ENCODE measurements around the gene STT3A. TPM values are rescaled to one million over a fixed set of nuclear protein-coding genes. Genes with fewer than 3 reads are reported as not detected.

STT3A gene
- polyA plus RNA-seq, 1 donor from 2014 or later: 54.3 TPM

GRCh38 chr11:125569915-125570621 lies 22.6 kb upstream of the STT3A start:
- no peaks in the 10 kb centered on the region for H3K9me2 ChIP-seq (ENCODE audit: insufficient read depth, low read length)
- H3K4me2 ChIP-seq (ENCODE audit: low read length): peak overlapping the region; percentile 96
- TF ChIP-seq TAF1 (IDR thresholded peaks at IDR 0.05; ENCODE audit: low read depth) (no peak), EZH2 (IDR thresholded peaks at IDR 0.05; ENCODE audit: borderline replicate concordance, insufficient read depth, low read length, poor library complexity, severe bottlenecking) (no peak), RAD21 (conservative IDR thresholded peaks at IDR 0.05) (no peak), POLR2AphosphoS5 (IDR thresholded peaks at IDR 0.05) (no peak), SMC3 (conservative IDR thresholded peaks at IDR 0.05; ENCODE audit: poor library complexity) (no peak), CTCF (IDR thresholded peaks at IDR 0.05; ENCODE audit: poor library complexity, severe bottlenecking) (no peak), MXI1 (conservative IDR thresholded peaks at IDR 0.05; ENCODE audit: poor library complexity, severe bottlenecking) (no peak), EP300 (conservative IDR thresholded peaks at IDR 0.05; ENCODE audit: poor library complexity, severe bottlenecking) (no peak)
- TF ChIP-seq, protein P1, sequence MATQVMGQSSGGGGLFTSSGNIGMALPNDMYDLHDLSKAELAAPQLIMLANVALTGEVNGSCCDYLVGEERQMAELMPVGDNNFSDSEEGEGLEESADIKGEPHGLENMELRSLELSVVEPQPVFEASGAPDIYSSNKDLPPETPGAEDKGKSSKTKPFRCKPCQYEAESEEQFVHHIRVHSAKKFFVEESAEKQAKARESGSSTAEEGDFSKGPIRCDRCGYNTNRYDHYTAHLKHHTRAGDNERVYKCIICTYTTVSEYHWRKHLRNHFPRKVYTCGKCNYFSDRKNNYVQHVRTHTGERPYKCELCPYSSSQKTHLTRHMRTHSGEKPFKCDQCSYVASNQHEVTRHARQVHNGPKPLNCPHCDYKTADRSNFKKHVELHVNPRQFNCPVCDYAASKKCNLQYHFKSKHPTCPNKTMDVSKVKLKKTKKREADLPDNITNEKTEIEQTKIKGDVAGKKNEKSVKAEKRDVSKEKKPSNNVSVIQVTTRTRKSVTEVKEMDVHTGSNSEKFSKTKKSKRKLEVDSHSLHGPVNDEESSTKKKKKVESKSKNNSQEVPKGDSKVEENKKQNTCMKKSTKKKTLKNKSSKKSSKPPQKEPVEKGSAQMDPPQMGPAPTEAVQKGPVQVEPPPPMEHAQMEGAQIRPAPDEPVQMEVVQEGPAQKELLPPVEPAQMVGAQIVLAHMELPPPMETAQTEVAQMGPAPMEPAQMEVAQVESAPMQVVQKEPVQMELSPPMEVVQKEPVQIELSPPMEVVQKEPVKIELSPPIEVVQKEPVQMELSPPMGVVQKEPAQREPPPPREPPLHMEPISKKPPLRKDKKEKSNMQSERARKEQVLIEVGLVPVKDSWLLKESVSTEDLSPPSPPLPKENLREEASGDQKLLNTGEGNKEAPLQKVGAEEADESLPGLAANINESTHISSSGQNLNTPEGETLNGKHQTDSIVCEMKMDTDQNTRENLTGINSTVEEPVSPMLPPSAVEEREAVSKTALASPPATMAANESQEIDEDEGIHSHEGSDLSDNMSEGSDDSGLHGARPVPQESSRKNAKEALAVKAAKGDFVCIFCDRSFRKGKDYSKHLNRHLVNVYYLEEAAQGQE (IDR thresholded peaks at IDR 0.05; ENCODE audit: borderline replicate concordance): no peak
- no peaks in the 10 kb centered on the region for H3K36me3 ChIP-seq (ENCODE audit: insufficient read depth, low read length)
- H3K4me3 ChIP-seq (ENCODE audit: low read length): peak overlapping the region; percentile 100
- H3K9me3 ChIP-seq (ENCODE audit: low read length): no peaks in the 10 kb centered on the region
- peaks cover 25% of the 10 kb centered on the region for H3K79me2 ChIP-seq (replicated peaks; ENCODE audit: insufficient read depth, low read length)
- peak overlapping the region; percentile 61 for H3K27ac ChIP-seq (ENCODE audit: low read length)
- no peaks in the 10 kb centered on the region for H3F3A ChIP-seq (ENCODE audit: insufficient read depth, low read length, poor library complexity, severe bottlenecking)
- no peaks in the 10 kb centered on the region for H4K20me1 ChIP-seq (ENCODE audit: insufficient read depth)
- peak overlapping the region; percentile 83 for H3K9ac ChIP-seq (ENCODE audit: low read length)
- peak overlapping the region; percentile 80 for H2AFZ ChIP-seq (ENCODE audit: low read depth, low read length)
- no peaks in the 10 kb centered on the region for H3K27me3 ChIP-seq (ENCODE audit: insufficient read depth, low read depth, low read length)

- no peak overlapping the region for H3K9ac ChIP-seq (ENCODE audit: low read length)
- H3K79me2 ChIP-seq (replicated peaks; ENCODE audit: insufficient read depth, low read length): peaks cover 25% of the 10 kb centered on the region
- no peak for TF ChIP-seq SMC3 (conservative IDR thresholded peaks at IDR 0.05; ENCODE audit: poor library complexity)
- no peak for TF ChIP-seq TAF1 (IDR thresholded peaks at IDR 0.05; ENCODE audit: low read depth)
- TF ChIP-seq, protein P1 (IDR thresholded peaks at IDR 0.05; ENCODE audit: borderline replicate concordance): no peak
- TF ChIP-seq MXI1 (conservative IDR thresholded peaks at IDR 0.05; ENCODE audit: poor library complexity, severe bottlenecking): no peak
- no peak for TF ChIP-seq POLR2AphosphoS5 (IDR thresholded peaks at IDR 0.05)
- no peak for TF ChIP-seq EZH2 (IDR thresholded peaks at IDR 0.05; ENCODE audit: borderline replicate concordance, insufficient read depth, low read length, poor library complexity, severe bottlenecking)
- no peak for TF ChIP-seq CTCF (IDR thresholded peaks at IDR 0.05; ENCODE audit: poor library complexity, severe bottlenecking)
- TF ChIP-seq EP300 (conservative IDR thresholded peaks at IDR 0.05; ENCODE audit: poor library complexity, severe bottlenecking): no peak
- TF ChIP-seq RAD21 (conservative IDR thresholded peaks at IDR 0.05): no peak
- no peak overlapping the region for H2AFZ ChIP-seq (ENCODE audit: low read depth, low read length)
- H3F3A ChIP-seq (ENCODE audit: insufficient read depth, low read length, poor library complexity, severe bottlenecking): no peaks in the 10 kb centered on the region
- H3K4me2 ChIP-seq (ENCODE audit: low read length): peak overlapping the region; percentile 96
- H4K20me1 ChIP-seq (ENCODE audit: insufficient read depth): no peaks in the 10 kb centered on the region
- H3K27ac ChIP-seq (ENCODE audit: low read length): no peak overlapping the region
- no peaks in the 10 kb centered on the region for H3K27me3 ChIP-seq (ENCODE audit: insufficient read depth, low read depth, low read length)
- H3K9me2 ChIP-seq (ENCODE audit: insufficient read depth, low read length): no peaks in the 10 kb centered on the region
- peak overlapping the region; percentile 100 for H3K4me3 ChIP-seq (ENCODE audit: low read length)
- no peaks in the 10 kb centered on the region for H3K9me3 ChIP-seq (ENCODE audit: low read length)
- H3K36me3 ChIP-seq (ENCODE audit: insufficient read depth, low read length): no peaks in the 10 kb centered on the region
Measured at GRCh38 chr11:125570952-125571351, 21.7 kb upstream of the STT3A start.
